HTR-8/SVneo (cell line): ENCODE data around the gene AP5Z1.

Experiments
- DNase-seq: peaks from one replicate; pipeline ENCODE4 v3.0.0; 2011; ENCODE audit warnings: low spot score, mixed read lengths; ENCODE audit not compliant: insufficient read length
- FAIRE-seq: peaks from 2 replicates; lab custom pipeline; 2011; peaks lifted over from hg19 to GRCh38; lab: Jason Lieb, UNC

Gene AP5Z1

DNA sequence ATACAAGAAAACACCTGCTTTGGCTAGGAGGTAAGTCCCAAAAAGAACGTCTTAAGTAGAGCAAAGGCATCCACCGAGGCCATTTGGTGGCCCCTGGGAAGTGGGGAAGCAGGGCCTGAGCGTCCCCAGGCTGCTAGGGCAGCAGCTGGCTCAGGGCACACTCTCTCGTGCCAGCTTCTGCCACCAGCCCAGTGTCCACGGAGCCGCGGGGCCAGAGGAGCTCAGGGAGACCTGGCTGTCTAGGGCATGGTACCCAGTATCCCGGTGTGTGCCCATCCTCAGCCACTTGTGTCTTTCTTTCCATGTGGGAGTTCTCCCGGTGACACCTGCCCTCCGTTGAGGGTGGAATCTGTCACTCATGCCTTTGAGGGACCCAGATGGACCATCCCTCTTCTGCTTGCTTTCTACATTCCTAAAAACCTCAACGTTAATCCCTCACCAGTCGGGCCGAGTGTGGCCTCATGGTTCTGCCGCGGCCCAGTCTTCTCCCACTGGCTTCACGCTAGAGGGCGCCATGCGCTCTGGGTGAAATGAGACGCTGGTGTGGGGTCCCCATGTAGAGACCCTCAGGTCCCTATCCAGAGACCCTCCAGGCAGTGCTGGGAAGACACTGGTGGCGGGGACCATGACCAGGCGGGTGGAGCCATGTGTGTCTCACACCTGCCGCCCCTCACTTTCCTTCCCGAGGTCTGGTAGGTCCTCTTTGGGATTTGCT is 9.5 kb upstream of the AP5Z1 start:
- DNase-seq (no peak), FAIRE-seq (no peak)

DNA sequence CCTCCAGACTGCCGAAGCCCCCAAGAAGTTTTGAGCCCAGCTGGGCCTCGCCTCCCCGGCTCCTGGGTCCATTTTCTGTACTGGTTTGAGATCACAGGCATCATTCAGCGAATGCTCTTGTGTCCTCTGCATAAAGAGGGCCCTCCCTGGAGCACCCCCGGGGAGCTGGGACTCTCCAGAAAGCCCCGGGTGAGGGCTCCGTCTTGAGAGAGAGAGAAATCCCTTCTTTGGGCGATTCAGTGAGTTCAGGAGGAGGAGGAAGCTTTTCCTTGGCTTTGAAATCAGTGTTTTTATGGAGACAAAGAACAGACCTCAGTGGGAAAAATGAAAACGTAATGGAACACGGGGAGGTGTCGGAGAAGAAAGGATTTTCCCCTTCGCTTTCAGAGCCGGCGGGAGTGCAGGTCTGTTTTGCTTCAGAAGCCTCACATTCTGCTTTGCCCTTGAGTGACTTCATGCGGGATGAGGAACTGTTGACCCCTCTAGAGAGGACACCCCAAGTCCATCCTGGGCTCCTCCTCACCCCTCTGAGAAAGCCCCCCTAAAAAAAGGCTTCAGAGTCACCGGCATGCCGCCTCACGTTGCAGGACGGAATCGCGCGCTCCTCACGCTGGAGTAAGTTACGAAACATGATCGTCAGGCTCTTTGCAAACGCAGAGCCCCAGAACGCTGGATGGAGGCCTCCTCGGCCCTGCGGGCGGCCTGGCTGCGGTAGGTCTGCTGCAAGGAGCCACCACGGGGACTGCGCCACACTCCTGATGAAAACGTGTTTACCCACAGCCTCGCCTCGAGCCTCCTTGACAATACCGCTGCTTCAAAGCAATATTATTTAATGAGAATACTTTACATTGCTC is 8.5 kb upstream of the AP5Z1 start:
- no peak for FAIRE-seq

DNA sequence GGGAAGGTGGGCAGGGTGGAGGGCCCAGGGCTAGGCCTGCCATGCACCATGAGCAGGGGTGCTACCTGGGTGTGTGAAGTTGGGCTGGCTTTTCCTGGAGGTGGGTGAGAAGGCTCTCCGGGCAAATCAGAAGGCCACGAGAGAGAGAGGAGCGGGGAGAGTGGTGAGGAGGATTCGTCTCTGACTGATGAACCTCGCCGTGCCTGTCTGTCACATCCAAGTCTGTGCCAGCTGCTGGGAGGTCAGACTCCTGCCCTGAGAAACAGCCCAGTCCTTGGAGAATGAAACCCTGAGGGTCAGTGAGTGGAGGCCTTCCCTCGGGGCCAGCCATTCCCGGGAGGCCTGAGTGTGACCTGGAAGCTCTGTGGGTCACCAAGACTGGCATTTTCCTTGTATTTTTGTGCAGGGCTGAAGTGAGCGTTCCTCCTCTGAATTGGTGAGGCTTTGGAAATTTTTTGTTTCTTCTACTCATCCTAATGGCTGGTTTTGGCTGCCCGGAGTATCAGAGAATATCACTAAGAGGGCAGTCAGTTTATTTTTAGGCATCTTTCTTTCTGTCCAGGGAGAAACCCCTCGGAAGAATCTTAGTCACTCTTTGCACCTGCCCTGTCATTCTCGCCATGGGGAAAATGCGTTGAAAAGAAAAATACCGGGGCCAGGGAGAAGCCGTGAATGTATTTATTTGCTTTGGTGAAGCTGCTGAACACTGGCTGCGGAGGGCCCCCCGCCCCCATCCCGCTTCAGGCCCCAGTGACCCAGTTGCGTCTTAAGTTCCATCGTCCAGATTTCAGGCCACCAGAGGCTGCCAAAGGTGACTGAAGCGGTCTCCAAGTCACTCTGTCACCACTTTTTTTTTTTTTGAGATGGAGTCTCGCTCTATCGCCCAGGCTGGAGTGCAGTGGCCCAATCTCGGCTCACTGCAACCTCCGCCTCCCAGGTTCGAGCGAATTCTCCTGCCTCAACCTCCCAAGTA is 6.5 kb upstream of the AP5Z1 start:
- no peak for FAIRE-seq
- no peak for DNase-seq

More for the DNA sequence above, 8.5 kb upstream of the AP5Z1 start:
- DNase-seq, result no peak

DNA sequence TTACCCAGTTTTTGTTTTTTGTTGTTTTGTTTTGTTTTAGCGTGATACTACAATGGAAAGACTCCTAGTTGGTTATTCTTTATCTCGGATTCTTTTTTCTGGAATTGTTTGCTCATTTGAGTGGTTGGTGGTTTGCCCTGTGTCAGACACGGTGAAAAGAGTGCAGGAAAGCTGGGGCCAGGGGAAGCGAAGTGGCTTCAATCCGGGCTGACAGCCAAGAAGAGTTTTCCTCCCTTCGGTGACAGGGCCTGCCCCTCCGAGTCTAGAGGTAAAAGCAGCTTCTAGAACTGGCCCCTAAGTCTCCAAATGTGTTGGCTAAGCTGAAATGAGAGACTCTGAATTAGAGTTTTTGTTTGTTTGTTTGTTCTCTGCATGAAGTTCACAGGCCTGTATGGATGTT is 5.7 kb upstream of the AP5Z1 start:
- FAIRE-seq (no peak), DNase-seq (no peak)

DNA sequence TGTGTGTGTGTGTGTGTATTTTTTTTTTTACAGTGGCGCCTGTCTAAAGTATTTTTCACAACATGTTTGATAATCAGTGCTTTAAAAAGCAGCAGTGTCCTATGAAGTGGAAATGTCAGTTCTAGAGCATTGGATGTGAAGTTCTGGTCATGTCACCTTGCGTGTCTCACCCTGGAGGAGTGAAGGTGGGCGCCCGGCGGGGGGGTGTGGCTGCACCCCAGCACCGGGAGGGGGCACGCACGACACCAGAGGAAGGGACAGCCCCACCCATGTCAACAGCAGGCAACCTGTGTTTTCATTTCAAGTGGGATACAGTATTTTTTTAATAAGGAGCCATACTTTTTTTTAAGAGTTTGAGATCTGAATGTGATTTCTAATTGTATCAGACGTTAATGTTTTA is 4.5 kb upstream of the AP5Z1 start:
- no peak for DNase-seq
- no peak for FAIRE-seq

DNA sequence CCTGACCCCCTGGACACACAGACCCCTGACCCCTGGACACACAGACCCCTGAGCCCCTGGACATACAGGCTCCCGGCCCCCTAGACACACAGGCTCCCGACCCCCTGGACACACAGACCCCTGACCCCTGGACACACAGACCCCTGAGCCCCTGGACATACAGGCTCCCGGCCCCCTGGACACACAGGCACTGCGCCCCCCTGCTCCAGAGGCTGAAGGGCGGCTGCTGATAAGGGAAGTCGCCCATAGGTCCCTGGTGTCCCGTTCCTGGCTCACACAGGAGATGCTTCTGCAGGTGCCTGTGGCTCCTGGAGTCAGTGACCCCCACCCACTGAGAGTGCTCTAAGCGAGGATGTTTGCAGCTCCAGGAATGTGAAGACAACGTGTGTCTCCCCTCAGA is 3.7 kb upstream of the AP5Z1 start:
- FAIRE-seq (no peak), DNase-seq (no peak)

DNA sequence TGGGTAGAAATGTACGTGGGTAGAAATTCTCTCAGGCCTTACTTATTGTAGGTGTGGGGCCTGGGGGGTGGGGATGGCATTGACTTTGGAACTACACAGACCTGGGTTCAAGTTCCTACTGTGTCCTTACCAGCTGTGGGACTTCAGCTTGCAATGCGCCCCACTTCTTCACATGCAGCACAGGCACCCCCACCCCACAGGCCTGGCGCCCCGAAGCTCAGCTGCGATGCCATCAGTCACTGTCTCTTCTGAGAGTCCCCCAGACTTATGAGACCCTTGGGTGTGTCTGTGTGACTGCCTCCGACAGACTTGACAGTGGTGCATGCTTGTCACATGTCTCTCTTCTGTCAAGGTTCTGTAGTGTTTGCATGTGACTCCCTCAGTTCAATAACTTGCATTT is 3.1 kb upstream of the AP5Z1 start:
- no peak for FAIRE-seq
- no peak for DNase-seq

DNA sequence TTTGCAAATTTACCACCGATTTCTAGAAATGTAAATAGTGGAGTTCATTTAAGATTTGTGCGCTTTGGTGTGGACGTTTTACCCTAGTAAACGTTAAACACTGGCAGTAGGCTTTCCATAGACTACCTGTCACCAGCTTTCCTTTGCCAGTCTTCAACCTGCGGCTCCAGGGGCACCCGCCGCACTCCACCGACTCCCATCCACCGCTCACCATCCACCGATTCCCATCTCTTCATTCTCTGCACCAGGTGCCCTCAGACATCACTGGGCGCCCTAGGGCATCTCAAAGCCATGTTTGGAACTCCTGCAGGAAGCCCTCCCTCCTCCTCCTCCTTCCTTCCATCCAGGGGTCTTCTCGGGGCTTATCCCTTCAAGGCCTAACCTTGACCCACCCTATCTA is 1.4 kb upstream of the AP5Z1 start:
- FAIRE-seq (no peak), DNase-seq (no peak)

DNA sequence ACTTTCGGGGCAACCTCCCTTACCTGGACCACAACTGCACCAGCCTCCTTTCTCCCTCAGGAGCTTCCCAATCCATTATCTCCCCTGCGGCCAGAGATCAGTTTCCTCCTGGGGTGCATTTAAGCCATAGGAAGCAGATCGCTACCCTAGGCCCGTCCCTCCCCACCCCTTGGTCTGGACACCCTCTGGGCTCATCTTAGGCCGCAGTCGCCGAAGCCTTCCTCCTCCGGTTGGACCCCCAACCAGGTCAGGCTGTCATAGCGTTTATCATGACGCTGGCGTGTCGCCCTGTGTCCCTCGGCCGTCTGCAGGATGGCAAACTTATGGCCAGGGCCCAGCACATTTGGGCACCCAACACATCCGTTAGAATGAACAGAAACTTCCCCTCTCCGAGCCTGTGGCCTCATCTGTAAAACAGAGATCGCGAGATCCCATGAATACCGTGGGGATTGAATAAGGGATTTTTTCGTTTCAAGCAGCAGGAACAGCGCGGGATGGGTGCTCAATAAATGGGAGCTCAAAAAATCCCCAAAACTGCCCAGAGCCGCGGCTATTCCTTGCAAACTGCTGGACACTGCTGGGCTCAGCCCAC is 669 bp upstream of the AP5Z1 start:
- no peak for DNase-seq
- peak; percentile 42 for FAIRE-seq

DNA sequence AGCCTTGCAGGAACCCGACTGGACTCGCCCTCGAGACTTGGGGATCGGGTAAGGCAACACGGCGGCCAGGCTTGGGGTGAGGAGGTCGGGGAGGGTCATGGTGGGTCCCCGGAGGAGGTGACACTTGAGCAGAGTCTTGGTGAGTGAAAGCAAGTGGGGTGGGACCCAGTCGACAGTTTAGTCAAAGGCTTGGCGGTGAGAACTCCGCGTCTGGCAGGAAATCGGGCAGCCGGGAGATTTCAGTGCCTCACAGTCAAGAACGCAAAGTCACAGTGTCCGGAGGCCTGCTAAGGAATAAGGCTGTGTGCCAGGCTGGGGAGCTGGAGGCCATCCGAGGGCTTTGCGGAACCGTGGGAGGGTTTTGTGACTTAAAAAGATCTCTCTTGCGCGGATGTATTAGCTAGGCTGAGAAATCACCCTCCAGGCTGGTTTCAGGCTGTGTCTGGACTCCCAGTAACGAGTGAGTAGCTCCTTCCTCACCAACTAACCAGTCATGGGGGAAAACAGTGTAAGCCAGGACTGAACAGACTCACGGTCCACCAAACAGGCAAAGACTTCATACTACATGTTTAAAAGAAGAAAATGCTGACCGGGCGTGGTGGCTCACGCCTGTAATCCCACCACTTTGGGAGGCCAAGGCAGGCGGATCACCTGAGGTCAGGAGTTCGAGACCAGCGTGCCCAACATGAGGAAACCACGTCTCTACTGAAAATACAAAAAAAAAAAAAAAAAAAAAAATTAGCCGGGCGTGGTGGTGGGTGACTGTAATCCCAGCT is 613 bp downstream of the AP5Z1 start:
- DNase-seq (no peak), FAIRE-seq (no peak)

DNA sequence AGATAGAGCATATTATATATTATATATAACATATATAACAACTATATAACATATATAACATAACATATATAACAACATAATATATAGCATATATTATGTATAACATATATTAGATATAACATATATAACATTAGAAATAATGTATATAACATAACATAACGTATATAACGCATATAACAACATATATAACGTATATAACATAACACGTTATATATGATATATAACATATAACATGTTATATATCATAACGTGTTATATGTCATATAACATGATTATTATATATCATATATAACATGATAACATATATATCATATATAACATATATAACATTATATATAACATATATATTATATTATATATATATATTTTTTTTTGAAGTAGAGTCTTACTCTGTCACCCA is 3.7 kb downstream of the AP5Z1 start:
- DNase-seq, result no peak
- FAIRE-seq, result no peak

DNA sequence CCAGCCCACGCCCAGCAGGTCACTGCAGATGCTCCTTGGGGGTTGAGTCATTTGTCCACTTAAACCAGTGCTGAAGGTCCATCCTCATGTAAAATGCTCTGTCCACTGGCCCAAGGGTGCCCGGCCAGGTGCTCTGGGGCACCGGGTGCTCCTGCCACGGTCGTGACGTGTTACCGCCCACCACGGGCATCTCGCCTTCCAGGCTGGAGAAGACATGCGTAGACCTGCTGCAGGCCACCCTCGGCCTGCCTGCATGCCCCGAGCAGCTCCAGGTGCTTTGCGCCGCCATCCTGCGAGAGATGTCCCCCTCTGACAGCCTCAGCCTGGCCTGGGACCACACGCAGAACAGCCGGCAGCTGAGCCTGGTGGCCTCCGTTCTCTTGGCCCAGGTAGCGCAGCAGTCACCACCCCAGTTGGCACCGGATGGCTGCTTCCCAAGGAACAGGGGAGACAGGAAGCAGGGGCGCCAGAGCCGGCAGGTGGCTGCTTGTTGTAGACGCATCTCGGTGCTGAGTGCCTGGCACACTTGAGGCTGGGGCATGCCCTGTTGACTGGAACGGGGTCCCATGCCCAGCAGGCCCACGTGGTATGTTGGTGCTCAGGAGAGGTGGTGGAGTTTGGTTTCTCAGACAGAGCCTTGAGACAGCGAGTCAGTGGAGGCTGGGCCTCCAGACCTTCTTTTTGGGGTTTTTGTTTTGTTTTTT is 6.1 kb downstream of the AP5Z1 start:
- no peak for FAIRE-seq

DNA sequence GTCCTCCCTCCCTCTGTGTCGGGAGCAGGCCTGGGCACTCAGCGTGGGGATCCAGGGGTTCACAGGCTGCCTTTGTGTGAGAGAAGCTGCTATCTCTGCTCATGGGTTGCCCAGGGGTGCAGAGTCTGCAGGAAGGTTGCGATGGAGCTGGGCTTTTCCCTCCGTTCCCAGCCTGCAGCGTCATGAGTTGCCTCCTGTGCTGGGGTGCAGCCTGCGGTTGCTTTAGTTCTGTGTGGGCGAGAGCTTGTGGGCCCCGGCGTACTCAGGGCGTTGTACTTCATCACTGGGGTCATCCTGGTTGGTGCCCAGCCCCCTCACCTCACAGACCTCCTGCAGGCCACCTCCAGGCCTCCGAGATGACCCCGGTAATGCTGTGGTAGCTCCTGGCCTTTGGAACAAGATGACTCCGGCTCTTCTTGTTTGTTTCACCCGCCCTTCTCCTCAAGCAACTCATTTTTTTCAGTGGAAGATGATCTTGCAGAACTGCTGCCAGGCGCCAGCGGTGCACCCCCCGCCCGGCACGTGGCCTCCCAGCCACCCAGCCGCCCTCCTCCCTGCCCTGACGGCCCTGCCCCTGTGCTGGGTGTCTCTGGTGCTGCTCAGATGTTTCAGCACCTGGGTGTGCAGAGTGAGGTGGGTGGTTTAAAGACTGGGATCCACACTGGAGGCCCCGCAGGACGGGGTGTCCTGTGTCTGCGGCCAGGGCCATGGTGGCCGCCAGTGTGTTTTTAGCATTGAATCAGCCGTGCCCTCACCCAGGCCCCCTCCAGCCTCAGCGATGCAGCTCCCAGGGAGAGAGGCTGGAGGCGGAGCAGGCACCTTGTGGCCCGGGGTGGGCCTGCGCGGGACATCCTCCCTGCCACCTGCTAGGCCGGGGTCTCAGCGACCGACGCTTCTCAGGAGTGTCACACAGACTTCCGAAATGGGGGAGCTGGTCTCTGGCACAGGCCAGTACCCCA is 7.2 kb downstream of the AP5Z1 start:
- FAIRE-seq, result no peak
- DNase-seq, result no peak

More for the DNA sequence above, 6.1 kb downstream of the AP5Z1 start:
- DNase-seq, result no peak

DNA sequence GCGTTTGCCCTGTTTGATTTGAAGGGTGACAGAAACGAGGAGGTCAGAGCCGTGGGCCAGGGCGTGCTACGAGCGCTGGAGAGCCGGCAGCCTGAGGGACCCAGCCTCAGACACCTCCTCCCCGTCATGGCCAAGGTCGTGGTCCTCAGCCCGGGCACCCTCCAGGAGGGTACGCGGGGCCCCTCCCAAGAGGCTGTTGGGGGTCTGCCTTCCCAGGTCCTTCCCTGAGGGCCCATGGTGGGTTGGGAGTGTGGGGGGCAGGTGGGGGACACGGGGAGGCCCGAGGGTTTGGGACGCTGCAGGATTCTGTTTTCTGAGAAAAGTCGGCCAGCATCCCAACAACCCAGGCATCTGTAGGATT is 7.8 kb downstream of the AP5Z1 start:
- DNase-seq (no peak), FAIRE-seq (no peak)

DNA sequence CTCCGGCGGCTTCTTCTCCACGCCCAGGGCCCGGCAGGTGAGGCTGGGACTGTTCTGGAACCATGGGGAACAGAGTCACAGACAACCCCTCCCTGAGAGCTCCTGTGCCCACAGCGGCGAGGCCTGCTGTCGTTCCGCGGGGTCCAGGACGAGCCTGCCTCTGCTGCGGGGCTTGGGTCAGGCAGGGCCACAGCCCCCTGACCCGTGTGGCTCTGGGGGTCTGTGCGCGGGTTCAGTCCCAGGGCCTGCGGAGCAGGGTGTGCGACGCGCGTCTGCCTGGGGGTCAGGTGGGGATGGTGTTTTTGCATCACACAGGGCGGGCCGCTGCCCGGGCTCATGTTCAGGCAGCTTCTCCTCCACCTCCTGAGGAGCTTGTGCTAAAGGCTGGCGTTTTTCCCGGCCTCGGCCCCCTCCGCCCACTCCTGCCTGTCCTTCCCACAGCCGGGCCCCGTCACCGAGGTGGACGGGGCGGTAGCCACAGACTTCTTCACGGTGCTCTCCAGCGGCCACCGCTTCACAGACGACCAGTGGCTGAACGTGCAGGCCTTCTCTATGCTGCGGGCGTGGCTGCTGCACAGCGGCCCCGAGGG is 8.4 kb downstream of the AP5Z1 start:
- DNase-seq (no peak), FAIRE-seq (no peak)

DNA sequence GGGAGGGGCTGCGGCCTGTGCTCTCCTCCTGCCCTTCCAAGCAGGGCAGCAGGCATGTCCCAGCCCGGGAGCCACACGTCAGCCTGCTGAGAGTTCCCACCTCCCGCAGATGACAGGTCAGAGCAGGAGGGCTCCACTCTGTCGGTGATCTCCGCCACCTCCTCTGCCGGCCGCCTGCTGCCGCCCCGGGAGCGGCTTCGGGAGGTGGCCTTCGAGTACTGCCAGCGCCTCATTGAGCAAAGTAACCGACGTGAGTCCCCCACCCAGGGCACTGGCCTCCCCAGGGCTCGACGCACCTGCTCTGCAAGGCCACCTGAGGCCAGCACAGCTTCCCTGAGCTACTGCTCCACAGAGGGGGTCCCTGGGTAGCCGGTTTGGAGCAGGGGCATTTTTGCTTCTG is 9.4 kb downstream of the AP5Z1 start:
- FAIRE-seq (no peak), DNase-seq (no peak)

DNA sequence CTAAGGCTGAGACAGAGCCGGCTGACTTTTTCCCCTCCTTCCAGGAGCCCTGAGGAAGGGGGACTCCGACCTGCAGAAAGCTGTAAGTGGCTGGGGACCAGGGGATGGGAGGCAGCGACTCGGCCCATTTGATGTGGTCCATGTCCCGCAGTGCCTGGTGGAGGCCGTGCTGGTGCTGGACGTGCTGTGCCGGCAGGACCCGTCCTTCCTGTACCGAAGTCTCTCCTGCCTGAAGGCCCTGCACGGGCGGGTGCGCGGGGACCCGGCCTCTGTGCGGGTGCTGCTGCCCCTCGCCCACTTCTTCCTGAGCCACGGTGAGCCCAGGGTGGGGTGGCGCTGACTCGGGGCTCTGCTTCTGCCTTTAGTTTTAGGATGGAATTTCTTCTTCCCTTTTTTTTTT is 9.9 kb downstream of the AP5Z1 start:
- no peak for DNase-seq
- no peak for FAIRE-seq
